HepG2 (cell line): ENCODE data around the gene SRPK3. TPM values are rescaled to one million over a fixed set of nuclear protein-coding genes. Genes with fewer than 3 reads are reported as not detected.
A peak's percentile ranks its signal among the peaks of the same experiment; 100 is the strongest.

Experiments used
- ATAC-seq: fragments of 200-7000 bp; cut with Tn5 transposase; 3 replicates; pipeline ENCODE4 v1.9.1; 2020; ENCODE audit warnings: mild to moderate bottlenecking, moderate library complexity
- BruUV-seq: library from RNA; stranded (reverse); fragments of 400-500 nt; replicated peaks from 2 replicates; lab custom pipeline; 2021; lab: Mats Ljungman, UMichigan
- CTCF ChIA-PET: fragments of 300-600 bp; formaldehyde crosslinking; extraction: SDS; loops from one replicate; lab custom pipeline; 2021; ENCODE audit warnings: low total read pairs, inconsistent platforms, low intra/inter-chr PET ratio; lab: Yijun Ruan, JAX
- POLR2A ChIA-PET: fragments of 350-600 bp; sonication (Branson Sonifier 250); formaldehyde crosslinking; loops from one replicate; lab custom pipeline; 2020; ENCODE audit warnings: antibody characterized with exemption, inconsistent platforms; lab: Yijun Ruan, JAX
- DNase-seq: peaks from one replicate; pipeline ENCODE4 v3.0.0-alpha.2; 2015; ENCODE audit warnings: low spot score
- FAIRE-seq: peaks from 3 replicates; lab custom pipeline; 2011; peaks lifted over from hg19 to GRCh38; lab: Jason Lieb, UNC
- H2AFZ ChIP-seq: one replicate; pipeline ENCODE4 v1.6.1; 2011; ENCODE audit warnings: low read length, inconsistent platforms
- H3K27ac ChIP-seq: fragments of 300-600 bp; 3 replicates; pipeline ENCODE4 v1.8.0; 2011; ENCODE audit warnings: mixed run types, mild to moderate bottlenecking, mixed read lengths, low read length, inconsistent platforms; ENCODE audit not compliant: insufficient read depth; ENCODE audit errors: extremely low read length
- H3K27me3 ChIP-seq, 2 experiments: fragments of 200-600 bp in 1 of 2; 2 replicates in 1 of 2; 3 replicates in 1 of 2; pipeline versions ENCODE4 v1.6.0 to v1.8.0; 2011; ENCODE audit warnings: low read length in 2 of 2, mild to moderate bottlenecking in 2 of 2, moderate library complexity in 2 of 2, inconsistent platforms in 1 of 2; ENCODE audit not compliant: insufficient read depth in 2 of 2, control insufficient read depth in 1 of 2
- H3K36me3 ChIP-seq, 2 experiments: fragments of 200-600 bp in 1 of 2; replicated peaks in 1 of 2; 2 replicates in 1 of 2; 3 replicates in 1 of 2; pipeline versions ENCODE4 v1.5.1 to v1.8.0; 2011; ENCODE audit warnings: low read length in 2 of 2, inconsistent platforms in 1 of 2; ENCODE audit not compliant: insufficient read depth in 2 of 2, control insufficient read depth in 1 of 2
- H3K4me1 ChIP-seq: 2 replicates; pipeline ENCODE4 v1.5.1; 2012; ENCODE audit warnings: low read length, inconsistent platforms; ENCODE audit not compliant: insufficient read depth
- H3K4me2 ChIP-seq: 2 replicates; pipeline ENCODE4 v1.6.0; 2011; ENCODE audit warnings: low read depth, low read length, inconsistent platforms
- H3K4me3 ChIP-seq, 3 experiments: fragments of 200-600 bp in 1 of 3; sonication (generic), shearing (Covaris generic) in 1 of 3; replicated peaks in 1 of 3; 2 replicates each; pipeline ENCODE4 v1.5.1; 2011 to 2016; ENCODE audit warnings: low read length in 3 of 3, inconsistent platforms in 2 of 3, low read depth in 2 of 3, mild to moderate bottlenecking in 2 of 3, control low read depth in 1 of 3, mixed read lengths in 1 of 3; ENCODE audit not compliant: insufficient read depth in 1 of 3
- H3K79me2 ChIP-seq: one replicate; pipeline ENCODE4 v1.6.1; 2011; ENCODE audit warnings: low read length, inconsistent platforms; ENCODE audit not compliant: insufficient read depth
- H3K9ac ChIP-seq: 2 replicates; pipeline ENCODE4 v1.6.0; 2011; ENCODE audit warnings: mild to moderate bottlenecking, low read depth, low read length, inconsistent platforms; ENCODE audit not compliant: insufficient read depth
- H3K9me3 ChIP-seq: 2 replicates; pipeline ENCODE4 v1.5.1; 2012; ENCODE audit warnings: mild to moderate bottlenecking, low read length
- H4K20me1 ChIP-seq: 2 replicates; pipeline ENCODE4 v1.6.0; 2011; ENCODE audit warnings: inconsistent platforms, mild to moderate bottlenecking, low read length, moderate library complexity; ENCODE audit not compliant: insufficient read depth
- HNRNPL ChIP-seq: fragments of 200-400 bp; formaldehyde crosslinking; IDR thresholded peaks from 2 replicates; pipeline ENCODE4 v1.6.1; 2017; ENCODE audit warnings: mild to moderate bottlenecking, low read depth, low read length
- HOXD1 ChIP-seq: sonication (generic); formaldehyde crosslinking; IDR thresholded peaks from 2 replicates; pipeline ENCODE4 v1.5.0; 2020; ENCODE audit warnings: missing genetic modification reagents
- RBFOX2 ChIP-seq: fragments of 200-400 bp; formaldehyde crosslinking; IDR thresholded peaks from 2 replicates; pipeline ENCODE4 v1.6.1; 2017; ENCODE audit warnings: low read depth, mild to moderate bottlenecking, low read length
- ZNF800 ChIP-seq: sonication (generic); formaldehyde crosslinking; IDR thresholded peaks from 2 replicates; pipeline ENCODE4 v1.4.0; 2020; ENCODE audit warnings: missing genetic modification reagents
- WGBS: methylation state at CpG from one replicate; pipeline ENCODE4 v1.1.6; 2017; ENCODE audit warnings: low lambda C conversion rate; 5-methylcytosine and 5-hydroxymethylcytosine counted together
- in situ Hi-C: cut with HindIII; loops from 2 replicates; pipeline ENCODE4 v1.10.0; 2017; ENCODE audit warnings: low pct_unique_long_range_greater_than_20kb; ENCODE audit not compliant: extremely low pct_ligation_motif_present
- intact Hi-C: fragments of 100-400 bp; cut with micrococcal nuclease; formaldehyde crosslinking; loops from one replicate; pipeline ENCODE4 v1.10.0; 2022; ENCODE audit not compliant: unreplicated experiment
- polyA plus RNA-seq, 8 experiments: library from polyadenylated mRNA; depleted of rRNA in 3 of 8; stranded (reverse) in 7 of 8; unstranded in 1 of 8; fragments of >200 nt; fragmentation: Illumina TruSeq in 4 of 8; extraction: Trizol in 4 of 8; gene quantifications; 2 replicates each; pipeline versions ENCODE4 v1.2.1 to v1.2.3, GENCODE V29; 2011 to 2016; ENCODE audit warnings: low read depth in 4 of 8, missing spikeins in 1 of 8, mixed read lengths in 1 of 8; ENCODE audit not compliant: insufficient read depth in 1 of 8
- total RNA-seq, 5 experiments: library from RNA; depleted of rRNA; stranded (reverse); fragments of >200 nt; fragmentation: Illumina TruSeq; extraction: Trizol; gene quantifications; 2 replicates each; pipeline ENCODE4 v1.2.3, GENCODE V29; 2016; ENCODE audit warnings: low read depth in 1 of 5

SRPK3 gene
- total and polyA plus RNA-seq, 2 of the 13 experiments (the other 11 are each of a cell fraction or from before 2014, with no cell fraction given) = 0.22 to 0.30 TPM

DNA sequence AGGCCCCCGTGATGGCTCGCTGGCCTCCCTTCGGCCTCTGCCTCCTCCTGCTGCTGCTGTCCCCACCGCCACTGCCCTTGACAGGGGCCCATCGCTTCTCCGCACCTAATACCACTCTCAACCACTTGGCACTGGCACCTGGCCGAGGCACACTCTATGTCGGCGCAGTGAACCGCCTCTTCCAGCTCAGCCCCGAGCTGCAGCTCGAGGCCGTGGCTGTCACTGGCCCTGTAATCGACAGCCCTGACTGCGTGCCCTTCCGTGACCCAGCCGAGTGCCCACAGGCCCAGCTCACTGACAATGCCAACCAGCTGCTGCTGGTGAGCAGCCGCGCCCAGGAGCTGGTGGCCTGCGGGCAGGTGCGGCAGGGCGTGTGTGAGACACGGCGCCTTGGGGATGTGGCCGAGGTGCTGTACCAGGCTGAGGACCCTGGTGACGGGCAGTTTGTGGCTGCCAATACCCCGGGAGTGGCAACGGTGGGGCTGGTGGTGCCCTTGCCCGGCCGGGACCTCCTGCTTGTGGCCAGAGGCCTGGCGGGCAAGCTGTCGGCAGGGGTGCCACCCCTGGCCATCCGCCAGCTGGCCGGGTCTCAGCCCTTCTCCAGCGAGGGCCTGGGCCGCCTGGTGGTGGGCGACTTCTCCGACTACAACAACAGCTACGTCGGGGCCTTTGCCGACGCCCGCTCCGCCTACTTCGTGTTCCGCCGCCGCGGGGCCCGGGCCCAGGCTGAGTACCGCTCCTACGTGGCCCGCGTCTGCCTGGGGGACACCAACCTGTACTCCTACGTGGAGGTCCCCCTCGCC, 13.8 kb upstream of the SRPK3 start:
- Histone ChIP-seq H3K36me3 (no peaks in the 10 kb centered on the region), H3K4me2 (no peak overlapping the region), H3K27me3 (no peaks in the 10 kb centered on the region), H3K9ac (no peak overlapping the region), H3K79me2 (no peaks in the 10 kb centered on the region), H2AFZ (no peak overlapping the region), H3K9me3 (no peaks in the 10 kb centered on the region), H4K20me1 (no peaks in the 10 kb centered on the region), H3K27ac (no peak overlapping the region), H3K4me3 (no peak overlapping the region; a peak in 1 of 6 replicates), H3K4me1 (peaks cover 37% of the 10 kb centered on the region)
- ChIA-PET CTCF (no interaction called here), POLR2A (interaction anchor here (0.9 to 2.2 kb wide), 6 partner anchors 15 to 161 kb away, joined by 3 to 11 read pairs (median 4); partner anchors contain the start of genes IDH3G, SLC6A8 and SSR4)
- ATAC-seq = no peak
- no peak for TF ChIP-seq HOXD1 (CRISPR knock-in tag)
- 0 out of 2 replicates have a peak, but pooled peaks have one; percentile 16 for TF ChIP-seq RBFOX2
- peak; percentile 61; the same call in 1 of the 2 replicates for TF ChIP-seq HNRNPL
- TSS peak; percentile 35 for BruUV-seq
- DNase-seq = no peak
- WGBS = 93% methylated on average over 8 of the region's 56 CpGs
- in situ Hi-C loops (no loop called here), intact Hi-C loops (loop anchor here (10.0 kb wide), 1 partner anchor 178 kb away; the partner anchor contains the start of gene RENBP)
- FAIRE-seq = no peak

GRCh38 chrX:153767674-153768055, 13.2 kb upstream of the SRPK3 start:
- Histone ChIP-seq H3K9me3 (no peaks in the 10 kb centered on the region), H3K27ac (no peak overlapping the region), H3K27me3 (no peaks in the 10 kb centered on the region), H3K36me3 (no peaks in the 10 kb centered on the region), H2AFZ (no peak overlapping the region), H3K79me2 (no peaks in the 10 kb centered on the region), H4K20me1 (no peaks in the 10 kb centered on the region), H3K4me1 (peaks cover 37% of the 10 kb centered on the region), H3K4me3 (no peak overlapping the region), H3K9ac (no peak overlapping the region), H3K4me2 (no peak overlapping the region)
- BruUV-seq = no TSS peak
- ATAC-seq (no peak), DNase-seq (no peak), FAIRE-seq (no peak)
- in situ Hi-C loops (no loop called here), intact Hi-C loops (loop anchor here (10.0 kb wide), 1 partner anchor 177 kb away; the partner anchor contains the start of gene RENBP)
- ChIA-PET POLR2A (interaction anchor here (1.5 kb wide), 1 partner anchor 14 kb away, joined by 4 read pairs; no protein-coding TSS in a partner anchor), CTCF (no interaction called here)
- no CpG with 5 or more reads among the region's 20 CpGs for WGBS
- TF ChIP-seq RBFOX2 (0 out of 2 replicates have a peak, but pooled peaks have one; percentile 5), ZNF800 (CRISPR knock-in tag) (no peak)
